GM21515 (cell line): Measurements from ENCODE around the gene BICRA.
"Not testable (repeated sequence)": the region's sequence is repeated elsewhere in the genome, so short reads cannot be mapped to it uniquely, and the experiment has no call there.

Source experiments
- ATAC-seq: cut with Tn5 transposase; IDR thresholded peaks from one replicate; pipeline ENCODE4 v1.9.1; 2021; ENCODE audit not compliant: unreplicated experiment

BICRA gene

DNA sequence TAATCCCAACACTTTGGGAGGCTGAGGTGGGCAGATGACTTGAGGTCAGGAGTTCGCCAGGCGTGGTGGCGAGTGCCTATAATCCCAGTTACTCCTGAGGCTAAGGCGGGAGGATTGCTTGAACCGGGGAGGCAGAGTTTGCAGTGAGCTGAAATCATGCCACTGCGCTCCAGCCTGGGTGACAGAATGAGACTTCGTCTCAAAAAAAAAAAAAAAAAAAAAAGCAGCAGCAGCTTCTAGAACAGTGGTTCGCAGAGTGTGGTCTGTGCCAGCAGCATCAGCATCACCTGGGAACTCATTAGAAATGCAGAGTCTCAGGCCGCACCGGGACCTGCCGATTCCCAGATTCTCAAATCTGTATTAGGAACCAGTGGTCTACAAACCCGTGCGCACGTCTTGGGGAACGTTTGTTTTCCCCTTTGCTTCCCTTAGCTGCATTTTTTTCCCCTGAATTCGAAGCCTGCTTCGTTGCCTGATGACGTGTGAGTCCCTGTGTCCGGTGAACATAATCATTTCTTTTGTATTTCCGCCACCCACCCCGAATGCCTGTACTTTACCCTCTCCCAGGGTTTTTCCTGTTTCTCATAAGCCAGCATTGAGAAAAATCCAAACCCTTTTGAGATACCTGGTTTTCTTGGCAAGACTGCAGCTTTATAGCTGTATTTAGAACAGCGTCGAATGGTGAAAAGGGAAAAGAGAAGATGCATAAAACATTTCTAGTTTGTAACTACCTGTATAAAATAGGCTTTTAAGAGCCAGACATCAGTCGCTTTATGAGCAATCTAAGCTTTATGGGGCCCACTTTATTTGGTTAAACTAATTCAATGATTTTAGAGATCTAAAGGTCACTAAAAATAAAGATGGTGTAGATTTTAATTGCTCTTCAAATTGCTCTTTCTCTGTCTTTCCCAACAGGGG, 49.8 kb downstream of the BICRA start:
- ATAC-seq: no peak

- no peak for ATAC-seq
Measured at GRCh38 chr19:47660435-47660832, 51.5 kb downstream of the BICRA start.

- no peak for ATAC-seq
Measured at GRCh38 chr19:47661161-47661560, 52.2 kb downstream of the BICRA start.

DNA sequence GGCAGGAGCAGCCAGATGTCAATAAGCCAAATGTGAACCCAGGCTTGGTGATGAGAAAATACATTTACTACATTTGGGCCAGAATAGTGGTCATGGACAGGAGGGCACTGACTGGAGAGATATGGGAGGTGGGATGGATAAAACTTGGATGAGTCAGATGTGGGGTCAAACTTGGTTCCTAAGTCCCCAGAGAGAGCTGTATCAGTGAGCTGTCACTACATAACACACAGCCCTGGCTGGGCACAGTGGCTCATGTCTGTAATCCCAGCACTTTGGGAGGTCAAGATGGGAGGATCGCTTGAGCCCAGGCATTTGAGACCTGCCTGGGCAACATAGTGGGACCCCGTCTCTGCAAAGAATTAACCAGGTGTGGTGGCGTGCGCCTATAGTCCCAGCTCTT, 52.7 kb downstream of the BICRA start:
- ATAC-seq: no peak

- no peak for ATAC-seq
Measured at GRCh38 chr19:47663435-47663910, 54.5 kb downstream of the BICRA start.

GRCh38 chr19:47663911-47664771, 55.2 kb downstream of the BICRA start:
- ATAC-seq: no peak

DNA sequence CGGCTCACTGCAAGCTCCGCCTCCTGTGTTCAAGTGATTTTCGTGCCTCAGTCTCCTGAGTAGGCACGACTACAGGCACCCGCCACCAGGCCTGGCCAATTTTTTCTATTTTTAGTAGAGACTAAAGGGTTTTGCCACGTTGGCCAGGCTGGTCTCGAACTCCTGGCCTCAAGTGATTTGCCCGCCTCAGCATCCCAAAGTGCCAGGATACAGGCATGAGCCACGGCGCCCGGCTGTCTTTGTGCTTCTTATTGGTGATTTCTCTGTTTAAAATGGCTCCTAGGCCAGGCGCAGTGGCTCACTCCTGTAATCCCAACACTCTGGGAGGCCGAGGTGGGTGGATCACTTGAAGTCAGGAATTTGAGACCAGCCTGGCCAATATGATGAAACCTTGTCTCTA, 59.6 kb downstream of the BICRA start:
- ATAC-seq: not testable (repeated sequence)

DNA sequence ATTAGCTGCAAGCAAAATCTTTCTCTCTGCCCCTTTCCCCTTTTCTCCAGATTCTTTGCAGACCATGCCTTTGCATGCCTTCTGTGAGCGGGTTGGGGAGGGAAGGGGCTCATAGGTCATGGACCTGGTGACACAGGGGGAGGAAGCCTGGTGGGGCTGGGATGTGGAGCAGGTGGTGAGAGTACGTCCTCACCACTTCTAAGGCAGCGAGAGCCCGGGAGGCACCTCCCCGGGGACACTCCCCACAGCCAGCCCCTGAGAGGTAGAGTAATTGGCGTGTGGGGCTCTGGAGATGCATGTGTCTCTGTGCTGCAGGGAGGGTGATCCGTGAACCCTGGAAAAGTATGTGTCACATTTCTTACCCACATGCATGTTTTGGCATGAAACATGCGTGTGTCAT, 61.8 kb downstream of the BICRA start:
- ATAC-seq: no peak

DNA sequence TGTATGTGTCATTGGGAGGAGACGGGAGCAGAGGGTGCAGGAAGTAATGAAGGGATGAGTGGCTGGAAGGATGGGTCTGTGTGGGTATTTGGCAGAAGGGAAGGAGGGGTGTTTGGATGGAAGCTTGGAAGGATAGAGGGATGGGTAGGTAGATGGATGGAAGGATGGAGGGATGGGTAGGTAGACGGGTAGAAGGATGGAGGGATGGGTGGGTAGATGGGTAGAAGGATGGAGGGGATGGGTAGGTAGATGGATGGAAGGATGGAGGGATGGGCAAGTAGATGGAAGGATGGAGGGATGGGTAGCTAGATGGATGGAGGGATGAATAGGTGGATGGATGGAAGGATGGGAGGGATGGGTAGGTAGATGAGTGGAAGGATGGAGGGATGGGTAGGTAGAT, 62.6 kb downstream of the BICRA start:
- no peak for ATAC-seq

DNA sequence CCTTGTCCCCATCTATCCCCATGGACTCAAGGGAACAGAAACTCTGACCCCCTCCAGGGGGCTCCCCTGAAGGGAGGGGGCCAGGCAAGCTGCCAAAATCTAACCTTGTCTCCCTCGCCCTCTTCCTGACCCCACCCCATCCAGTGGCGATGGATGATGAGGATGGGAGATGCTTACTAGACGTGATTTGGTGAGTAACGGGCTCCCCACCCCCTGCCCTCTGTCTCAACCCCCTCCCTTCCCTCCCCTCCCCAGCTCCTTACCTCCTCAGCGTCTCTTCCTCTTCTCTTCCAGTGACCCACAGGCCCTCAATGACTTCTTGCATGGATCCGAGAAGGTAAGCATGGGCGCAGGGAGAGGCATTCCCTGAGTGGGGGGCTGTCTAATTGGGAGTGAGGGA, 64.5 kb downstream of the BICRA start:
- ATAC-seq: no peak

GRCh38 chr19:47674548-47674947, 65.6 kb downstream of the BICRA start:
- no peak for ATAC-seq

- no peak for ATAC-seq
Measured at GRCh38 chr19:47675271-47675670, 66.3 kb downstream of the BICRA start.

DNA sequence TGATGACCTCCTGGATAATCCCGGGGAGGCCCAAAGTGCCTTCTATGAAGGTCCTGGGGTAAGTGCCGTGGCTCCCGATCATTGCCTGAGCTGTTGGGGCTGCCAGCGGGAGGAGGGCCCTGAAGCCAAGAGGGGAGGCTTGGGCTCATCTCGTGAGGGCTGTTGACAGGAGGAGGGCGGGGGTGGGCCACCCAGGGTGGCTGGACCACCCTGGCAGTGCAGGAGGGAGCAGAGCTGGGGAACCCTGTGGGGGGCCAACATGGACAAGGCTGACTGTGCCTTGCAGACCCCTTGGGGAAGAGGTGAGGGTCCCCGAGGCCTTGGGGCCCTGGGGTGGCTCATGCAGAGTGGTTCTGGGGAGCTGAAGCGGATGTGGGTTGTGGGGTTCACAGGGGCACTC, 66.9 kb downstream of the BICRA start:
- no peak for ATAC-seq

DNA sequence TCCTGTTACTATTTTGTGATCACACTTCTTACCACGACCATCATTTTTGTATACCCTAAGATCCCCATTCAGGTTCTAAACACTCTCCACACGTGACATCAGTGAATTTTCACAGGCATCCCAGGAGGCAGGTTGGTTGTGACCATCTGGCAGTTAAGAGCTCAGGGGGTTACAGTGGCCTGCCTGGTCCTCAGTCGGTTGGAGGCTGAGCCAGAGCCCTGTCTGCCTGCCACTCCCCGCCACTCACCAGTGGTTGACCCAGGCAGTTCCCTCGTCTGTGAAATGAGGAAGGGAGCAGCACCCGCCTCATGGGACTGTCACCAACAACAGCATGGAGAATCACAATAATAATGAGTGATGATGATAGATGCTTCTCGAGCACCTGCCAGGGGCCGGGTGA, 67.9 kb downstream of the BICRA start:
- ATAC-seq: no peak

DNA sequence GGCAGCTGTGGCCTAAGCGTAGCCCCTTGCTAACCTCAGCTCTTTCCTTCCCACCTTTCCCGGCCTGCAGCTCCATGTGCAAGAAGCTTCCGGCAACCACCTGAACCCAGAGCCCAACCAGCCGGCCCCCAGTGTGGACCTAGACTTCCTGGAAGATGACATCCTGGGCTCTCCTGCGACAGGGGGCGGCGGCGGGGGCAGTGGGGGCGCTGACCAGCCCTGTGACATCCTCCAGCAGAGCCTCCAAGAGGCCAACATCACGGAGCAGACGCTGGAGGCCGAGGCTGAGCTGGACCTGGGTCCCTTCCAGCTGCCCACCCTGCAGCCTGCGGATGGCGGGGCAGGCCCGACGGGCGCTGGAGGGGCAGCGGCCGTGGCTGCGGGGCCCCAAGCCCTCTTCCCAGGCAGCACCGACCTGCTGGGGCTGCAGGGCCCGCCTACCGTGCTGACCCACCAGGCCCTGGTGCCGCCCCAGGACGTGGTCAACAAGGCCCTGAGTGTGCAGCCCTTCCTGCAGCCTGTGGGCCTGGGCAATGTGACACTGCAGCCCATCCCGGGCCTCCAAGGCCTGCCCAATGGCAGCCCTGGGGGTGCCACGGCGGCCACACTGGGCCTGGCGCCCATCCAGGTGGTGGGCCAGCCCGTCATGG, 70.4 kb downstream of the BICRA start:
- no peak for ATAC-seq

DNA sequence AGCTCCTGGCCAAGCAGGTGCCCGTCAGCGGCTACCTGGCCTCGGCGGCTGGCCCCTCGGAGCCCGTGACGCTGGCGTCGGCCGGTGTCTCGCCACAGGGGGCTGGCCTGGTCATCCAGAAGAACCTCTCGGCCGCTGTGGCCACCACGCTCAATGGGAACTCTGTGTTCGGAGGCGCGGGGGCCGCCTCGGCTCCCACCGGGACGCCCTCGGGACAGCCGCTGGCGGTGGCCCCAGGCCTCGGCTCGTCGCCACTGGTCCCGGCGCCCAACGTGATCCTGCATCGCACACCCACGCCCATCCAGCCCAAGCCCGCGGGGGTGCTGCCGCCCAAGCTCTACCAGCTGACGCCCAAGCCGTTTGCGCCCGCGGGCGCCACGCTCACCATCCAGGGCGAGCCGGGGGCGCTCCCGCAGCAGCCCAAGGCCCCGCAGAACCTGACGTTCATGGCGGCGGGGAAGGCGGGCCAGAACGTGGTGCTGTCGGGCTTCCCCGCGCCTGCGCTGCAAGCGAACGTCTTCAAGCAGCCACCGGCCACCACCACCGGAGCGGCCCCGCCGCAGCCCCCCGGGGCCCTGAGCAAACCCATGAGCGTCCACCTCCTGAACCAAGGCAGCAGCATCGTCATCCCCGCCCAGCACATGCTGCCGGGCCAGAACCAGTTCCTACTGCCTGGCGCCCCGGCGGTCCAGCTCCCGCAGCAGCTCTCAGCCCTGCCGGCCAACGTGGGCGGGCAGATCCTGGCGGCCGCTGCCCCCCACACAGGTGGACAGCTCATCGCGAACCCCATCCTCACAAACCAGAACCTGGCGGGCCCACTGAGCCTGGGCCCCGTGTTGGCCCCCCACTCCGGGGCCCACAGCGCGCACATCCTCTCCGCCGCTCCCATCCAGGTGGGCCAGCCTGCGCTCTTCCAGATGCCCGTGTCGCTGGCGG, 71.3 kb downstream of the BICRA start:
- ATAC-seq: no peak

DNA sequence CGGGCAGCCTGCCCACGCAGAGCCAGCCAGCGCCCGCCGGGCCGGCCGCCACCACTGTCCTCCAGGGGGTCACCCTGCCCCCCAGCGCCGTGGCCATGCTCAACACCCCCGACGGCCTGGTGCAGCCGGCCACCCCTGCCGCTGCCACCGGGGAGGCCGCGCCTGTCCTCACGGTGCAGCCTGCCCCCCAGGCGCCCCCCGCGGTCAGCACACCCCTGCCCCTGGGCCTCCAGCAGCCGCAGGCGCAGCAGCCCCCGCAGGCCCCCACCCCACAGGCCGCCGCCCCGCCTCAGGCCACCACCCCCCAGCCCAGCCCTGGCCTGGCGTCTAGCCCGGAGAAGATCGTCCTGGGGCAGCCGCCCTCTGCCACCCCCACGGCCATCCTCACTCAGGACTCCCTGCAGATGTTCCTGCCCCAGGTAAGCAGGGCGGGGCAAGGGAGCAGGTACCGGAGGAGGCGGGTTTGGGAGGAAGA, 72.0 kb downstream of the BICRA start:
- ATAC-seq: no peak

DNA sequence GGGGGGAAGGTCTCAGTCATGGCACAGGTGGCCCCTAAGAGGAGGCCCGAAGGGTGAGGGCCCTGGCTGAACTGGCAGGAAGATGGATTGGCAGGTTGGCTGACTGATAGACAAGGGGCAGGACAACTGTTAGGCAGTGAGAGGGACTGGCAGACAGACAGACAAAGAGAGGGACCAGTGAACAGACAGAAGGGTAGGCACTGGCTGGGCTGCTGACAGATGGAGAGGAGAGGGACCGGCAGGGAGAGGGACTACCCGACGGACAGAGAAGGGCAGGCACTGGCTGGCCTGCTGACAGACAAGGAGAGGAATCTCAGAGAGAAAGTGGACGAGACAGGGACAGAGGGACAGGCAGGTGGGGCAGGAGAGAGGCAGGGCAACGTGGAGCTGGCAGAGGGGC, 72.5 kb downstream of the BICRA start:
- no peak for ATAC-seq

DNA sequence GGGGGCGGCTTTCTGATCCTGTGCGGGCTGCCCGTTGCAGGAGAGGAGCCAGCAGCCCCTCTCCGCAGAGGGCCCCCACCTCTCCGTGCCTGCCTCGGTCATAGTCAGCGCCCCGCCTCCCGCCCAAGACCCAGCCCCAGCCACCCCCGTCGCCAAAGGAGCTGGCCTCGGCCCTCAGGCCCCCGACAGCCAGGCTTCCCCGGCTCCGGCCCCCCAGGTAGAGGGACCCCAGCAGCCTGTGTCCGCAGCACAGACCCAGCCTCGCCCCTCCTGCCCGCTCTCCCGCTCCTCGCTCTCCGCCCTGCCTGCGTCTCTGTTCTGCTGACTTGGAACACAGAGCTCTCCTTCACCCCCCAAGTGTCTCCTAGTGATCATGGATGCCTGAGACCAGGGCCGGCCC, 73.0 kb downstream of the BICRA start:
- no peak for ATAC-seq

GRCh38 chr19:47682939-47683338, 74.0 kb downstream of the BICRA start:
- ATAC-seq: no peak
